ENCODE data around the gene ADGRG4.
A peak's percentile ranks its signal among the peaks of the same experiment; 100 is the strongest.
"Not testable (repeated sequence)": the region's sequence is repeated elsewhere in the genome, so short reads cannot be mapped to it uniquely, and the experiment has no call there.

Gene ADGRG4

DNA sequence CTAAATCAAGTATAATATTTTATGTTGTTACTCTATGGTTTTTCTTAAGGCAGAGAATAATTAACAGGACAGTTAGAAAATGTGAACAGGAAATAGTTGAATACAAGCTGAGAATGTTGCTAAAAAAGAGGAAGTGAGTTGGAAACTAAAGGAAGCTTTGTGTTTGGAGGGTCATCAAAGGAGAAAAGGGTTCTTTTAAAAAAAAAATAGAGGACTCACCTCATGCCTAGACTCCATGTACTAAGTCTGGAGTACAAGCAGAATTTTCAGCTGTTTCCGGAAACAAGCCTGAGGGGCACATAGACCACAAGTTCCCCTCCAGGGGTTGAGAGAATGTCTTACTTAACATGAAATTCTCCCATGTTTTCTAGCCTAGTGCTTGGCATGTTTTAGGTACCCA is 29.5 kb upstream of the ADGRG4 start:
- in situ Hi-C loops (cut with HindIII; ENCODE audit: low sequenced_read_pairs) = no loop called here
- TF ChIP-seq, protein P1, sequence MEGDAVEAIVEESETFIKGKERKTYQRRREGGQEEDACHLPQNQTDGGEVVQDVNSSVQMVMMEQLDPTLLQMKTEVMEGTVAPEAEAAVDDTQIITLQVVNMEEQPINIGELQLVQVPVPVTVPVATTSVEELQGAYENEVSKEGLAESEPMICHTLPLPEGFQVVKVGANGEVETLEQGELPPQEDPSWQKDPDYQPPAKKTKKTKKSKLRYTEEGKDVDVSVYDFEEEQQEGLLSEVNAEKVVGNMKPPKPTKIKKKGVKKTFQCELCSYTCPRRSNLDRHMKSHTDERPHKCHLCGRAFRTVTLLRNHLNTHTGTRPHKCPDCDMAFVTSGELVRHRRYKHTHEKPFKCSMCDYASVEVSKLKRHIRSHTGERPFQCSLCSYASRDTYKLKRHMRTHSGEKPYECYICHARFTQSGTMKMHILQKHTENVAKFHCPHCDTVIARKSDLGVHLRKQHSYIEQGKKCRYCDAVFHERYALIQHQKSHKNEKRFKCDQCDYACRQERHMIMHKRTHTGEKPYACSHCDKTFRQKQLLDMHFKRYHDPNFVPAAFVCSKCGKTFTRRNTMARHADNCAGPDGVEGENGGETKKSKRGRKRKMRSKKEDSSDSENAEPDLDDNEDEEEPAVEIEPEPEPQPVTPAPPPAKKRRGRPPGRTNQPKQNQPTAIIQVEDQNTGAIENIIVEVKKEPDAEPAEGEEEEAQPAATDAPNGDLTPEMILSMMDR (IDR thresholded peaks at IDR 0.05; ENCODE audit: low read depth, low read length, missing control alignments) = no peak

DNA sequence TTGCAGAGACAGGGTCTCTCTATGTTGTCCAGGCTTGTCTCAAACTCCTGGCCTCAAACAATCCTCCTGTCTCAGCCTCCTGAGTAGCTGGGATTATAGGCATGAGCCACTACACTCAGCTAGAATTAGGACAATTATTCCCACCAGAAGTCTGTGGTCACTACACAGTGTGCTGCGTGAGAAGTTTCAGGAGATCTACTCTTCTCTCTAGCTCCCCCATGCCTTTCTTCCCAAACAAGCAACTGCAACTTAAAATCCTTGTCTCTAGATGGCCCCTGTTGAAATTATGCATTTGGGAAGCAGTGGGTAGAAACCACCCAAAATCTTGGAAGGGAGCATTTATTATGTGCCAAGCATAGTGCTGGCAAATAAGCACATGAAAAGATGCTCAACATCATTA is 28.4 kb upstream of the ADGRG4 start:
- DNase-seq (ENCODE audit: low read depth) = no peak
- in situ Hi-C loops (cut with HindIII; ENCODE audit: low sequenced_read_pairs) = no loop called here
- TF ChIP-seq, protein P1 (IDR thresholded peaks at IDR 0.05; ENCODE audit: low read depth, low read length, missing control alignments) = peak; percentile 33
- H3K4me3 ChIP-seq (ENCODE audit: low read depth, low read length) = no peak overlapping the region

More for the DNA sequence above, 29.5 kb upstream of the ADGRG4 start:
- DNase-seq (ENCODE audit: low read depth) = no peak
- H3K4me3 ChIP-seq (ENCODE audit: low read depth, low read length) = no peak overlapping the region

DNA sequence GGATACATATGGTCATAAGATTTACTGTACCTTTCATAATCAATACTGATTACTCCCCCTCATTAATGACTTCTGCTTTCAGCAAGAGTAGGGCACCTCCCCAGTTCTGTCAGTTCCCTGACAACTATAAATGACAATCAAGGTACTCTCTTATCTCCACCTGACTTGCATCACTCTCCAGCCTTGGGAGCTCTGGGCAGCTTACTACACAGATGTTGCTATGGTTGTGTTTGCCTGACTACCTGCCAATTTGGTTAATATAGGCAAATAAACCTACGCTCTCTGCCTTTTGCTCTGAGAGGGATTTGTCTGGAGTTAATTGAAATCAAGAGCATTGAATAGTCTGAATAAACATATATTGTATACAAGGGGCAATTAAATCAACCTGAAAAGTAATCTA is 26.8 kb upstream of the ADGRG4 start:
- DNase-seq (ENCODE audit: low read depth) = no peak
- TF ChIP-seq, protein P1 (IDR thresholded peaks at IDR 0.05; ENCODE audit: low read depth, low read length, missing control alignments) = no peak
- no peak overlapping the region for H3K4me3 ChIP-seq (ENCODE audit: low read depth, low read length)
- in situ Hi-C loops (cut with HindIII; ENCODE audit: low sequenced_read_pairs) = no loop called here

DNA sequence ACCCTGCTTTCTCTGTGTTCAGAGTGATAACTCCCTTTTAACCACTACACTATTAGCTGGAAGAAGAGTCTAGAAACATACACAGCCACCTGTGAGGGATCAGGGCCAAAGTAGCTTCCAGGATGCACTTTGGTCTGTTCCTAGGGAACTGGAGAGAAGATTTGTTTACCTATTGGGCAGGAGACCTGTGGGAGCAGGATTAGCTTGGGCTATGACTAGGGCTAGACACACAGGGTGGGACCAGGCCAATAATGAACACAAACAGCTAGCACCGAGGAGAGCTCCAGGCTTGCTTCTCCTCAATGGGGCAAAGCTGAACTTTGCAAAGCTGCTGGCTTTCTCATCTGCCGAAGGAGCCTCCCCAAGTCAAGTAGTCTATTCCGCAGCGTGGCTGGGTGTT is 25.2 kb upstream of the ADGRG4 start:
- H3K4me3 ChIP-seq (ENCODE audit: low read depth, low read length) = no peak overlapping the region
- in situ Hi-C loops (cut with HindIII; ENCODE audit: low sequenced_read_pairs) = no loop called here
- no peak for DNase-seq (ENCODE audit: low read depth)
- TF ChIP-seq, protein P1 (IDR thresholded peaks at IDR 0.05; ENCODE audit: low read depth, low read length, missing control alignments) = no peak

DNA sequence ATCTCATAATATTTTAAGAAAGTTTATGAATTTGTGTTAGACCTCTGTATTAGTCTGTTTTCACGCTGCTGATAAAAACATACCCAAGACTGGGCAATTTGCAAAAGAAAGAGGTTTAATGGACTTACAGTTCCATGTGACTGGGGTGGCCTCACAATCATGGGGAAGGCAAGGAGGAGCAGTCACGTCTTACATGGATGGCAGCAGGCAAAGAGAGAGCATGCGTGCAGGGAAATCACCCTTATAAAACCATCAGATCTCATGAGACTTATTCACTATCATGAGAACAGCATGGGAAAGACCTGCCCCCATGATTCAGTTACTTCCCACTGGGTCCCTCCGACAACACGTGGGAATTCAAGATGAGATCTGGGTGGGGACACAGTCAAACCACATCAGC is 14.4 kb upstream of the ADGRG4 start:
- in situ Hi-C loops (cut with HindIII; ENCODE audit: low sequenced_read_pairs); DNase-seq (ENCODE audit: low read depth); H3K4me3 ChIP-seq (ENCODE audit: low read depth, low read length): not testable (repeated sequence)

DNA sequence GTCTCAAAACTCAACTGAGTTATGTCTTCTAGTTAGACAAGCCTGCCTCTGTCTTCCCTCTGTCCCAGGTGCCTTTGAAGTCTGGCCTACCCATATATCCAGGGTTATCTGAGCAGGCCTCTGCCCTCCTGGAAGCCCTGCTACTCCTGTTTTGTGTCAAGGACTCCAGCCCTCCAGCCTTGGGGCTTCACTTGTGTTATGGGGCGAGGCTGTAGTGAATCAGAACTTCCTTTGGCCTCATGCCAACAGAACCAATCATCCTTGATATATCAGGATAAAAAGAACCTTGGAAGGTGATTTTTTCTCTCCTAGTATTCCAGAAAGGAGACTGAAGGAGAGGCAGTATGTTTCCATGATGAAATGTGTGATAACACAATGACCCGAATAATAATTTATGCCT is 8.9 kb upstream of the ADGRG4 start:
- H3K4me3 ChIP-seq (ENCODE audit: low read depth, low read length) = no peak overlapping the region
- in situ Hi-C loops (cut with HindIII; ENCODE audit: low sequenced_read_pairs) = no loop called here
- TF ChIP-seq, protein P1 (IDR thresholded peaks at IDR 0.05; ENCODE audit: low read depth, low read length, missing control alignments) = no peak
- DNase-seq (ENCODE audit: low read depth) = no peak

DNA sequence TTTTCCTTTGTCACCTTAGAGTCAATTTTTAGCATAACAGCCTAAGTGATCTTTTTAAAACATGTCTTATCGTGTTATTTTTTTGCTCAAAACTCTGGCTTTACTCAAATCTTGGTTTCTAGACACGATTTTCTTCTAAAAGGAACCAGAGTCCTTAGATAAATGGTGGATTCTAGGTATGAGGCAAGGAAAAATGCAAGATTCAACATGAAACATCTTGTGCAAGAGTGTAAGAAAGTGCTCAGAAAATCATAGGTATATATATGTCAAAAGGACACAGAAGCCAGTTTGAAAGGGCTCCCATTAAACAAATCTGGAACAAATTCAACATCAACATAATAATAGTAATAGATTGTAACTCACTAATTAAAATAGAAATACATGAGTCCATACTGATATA is 8.1 kb upstream of the ADGRG4 start:
- no peak for DNase-seq (ENCODE audit: low read depth)
- H3K4me3 ChIP-seq (ENCODE audit: low read depth, low read length) = no peak overlapping the region
- in situ Hi-C loops (cut with HindIII; ENCODE audit: low sequenced_read_pairs) = no loop called here
- TF ChIP-seq, protein P1 (IDR thresholded peaks at IDR 0.05; ENCODE audit: low read depth, low read length, missing control alignments) = no peak
